NCI-H1092 (cell line): Measurements from ENCODE around the gene FSTL4.
"Not testable (repeated sequence)": the region's sequence is repeated elsewhere in the genome, so short reads cannot be mapped to it uniquely, and the experiment has no call there.

Experiments used
- DNase-seq: peaks from one replicate; lab custom pipeline; 2025; lab: John Stamatoyannopoulos, UW

FSTL4 gene

GRCh38 chr5:133403741-133404364 is 208.5 kb downstream of the FSTL4 start:
- no peak for DNase-seq

GRCh38 chr5:133402775-133403174 is 209.6 kb downstream of the FSTL4 start:
- no peak for DNase-seq

DNA sequence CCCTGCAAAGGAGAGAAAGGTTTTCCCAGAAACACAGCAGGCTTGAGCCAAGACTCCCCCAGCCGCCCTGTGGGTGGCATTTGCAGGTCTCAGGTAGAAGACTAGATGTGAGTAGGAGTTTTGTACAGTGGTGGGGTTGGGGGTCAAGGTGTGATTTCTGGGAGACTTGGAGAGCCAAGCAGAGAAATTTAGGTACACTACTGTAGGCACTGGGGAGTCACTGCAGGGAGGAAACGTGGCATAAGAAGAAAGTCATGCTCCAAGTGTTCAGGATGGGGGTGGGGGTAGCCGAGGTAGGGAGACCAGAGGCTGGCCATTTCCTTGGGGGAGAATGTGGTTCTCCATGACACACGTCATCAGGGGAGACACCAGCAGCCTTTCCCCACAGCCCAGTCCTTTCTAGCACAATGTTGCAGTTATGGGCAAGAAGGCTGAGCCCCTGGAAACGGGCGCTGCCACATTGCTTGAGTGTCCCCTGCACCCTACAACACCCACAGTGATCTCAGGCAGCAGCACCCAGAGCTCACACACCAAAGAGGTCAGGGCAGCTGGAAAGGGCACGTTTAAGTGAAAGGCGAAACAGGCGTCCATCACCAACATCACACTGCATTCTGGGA is 210.5 kb downstream of the FSTL4 start:
- DNase-seq: no peak

GRCh38 chr5:133400831-133401351 is 211.4 kb downstream of the FSTL4 start:
- no peak for DNase-seq

DNA sequence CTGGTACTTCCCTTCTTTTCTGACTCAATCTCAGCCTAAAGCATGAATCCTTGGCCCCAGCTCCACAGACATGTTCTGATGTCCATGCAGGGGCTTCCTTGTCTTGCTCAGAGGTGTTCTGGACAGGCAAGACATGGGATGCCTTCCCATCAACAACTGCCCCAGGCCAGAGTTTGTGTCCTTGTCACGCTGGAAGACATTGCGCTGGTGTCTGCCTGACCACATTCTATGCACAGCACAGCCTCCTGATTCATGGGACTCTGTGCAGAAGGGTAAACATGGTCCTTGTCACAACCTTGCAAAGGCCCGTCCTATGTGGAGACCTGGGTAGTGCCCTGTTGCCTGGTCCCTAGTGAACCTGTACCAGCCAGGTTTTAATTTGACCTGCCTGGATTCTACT is 212.2 kb downstream of the FSTL4 start:
- no peak for DNase-seq

DNA sequence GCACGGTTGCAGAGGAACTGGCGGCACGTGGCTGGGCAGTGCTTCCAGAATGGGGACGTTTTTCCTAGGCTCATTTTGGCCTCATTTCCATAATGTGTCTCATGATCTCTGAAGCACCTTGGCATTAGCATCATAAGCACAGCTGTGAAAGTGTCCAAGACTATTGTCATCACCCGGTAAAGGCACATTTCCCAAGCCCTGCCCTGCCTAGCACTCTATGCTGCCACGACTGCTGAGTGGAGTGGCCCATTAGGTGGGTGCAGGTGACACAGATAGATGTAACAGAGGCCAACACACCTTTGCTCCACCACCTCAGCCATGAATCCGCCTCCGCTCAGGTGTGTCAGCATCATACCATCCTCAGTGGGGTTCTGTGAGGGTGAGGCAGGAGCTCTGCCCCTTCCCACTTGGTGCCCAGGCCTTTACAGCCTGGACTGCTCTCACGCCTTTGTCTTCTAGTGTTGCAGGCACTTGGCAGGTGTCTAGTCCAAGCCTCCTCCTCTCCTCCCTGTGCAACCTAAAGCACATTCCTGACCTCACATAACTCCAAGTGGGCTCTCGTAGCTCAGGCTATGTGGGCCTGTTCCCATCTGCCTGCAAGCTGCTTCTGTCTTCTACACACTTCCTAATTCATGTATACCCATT is 213.0 kb downstream of the FSTL4 start:
- no peak for DNase-seq

GRCh38 chr5:133398646-133399101 is 213.7 kb downstream of the FSTL4 start:
- DNase-seq: no peak

DNA sequence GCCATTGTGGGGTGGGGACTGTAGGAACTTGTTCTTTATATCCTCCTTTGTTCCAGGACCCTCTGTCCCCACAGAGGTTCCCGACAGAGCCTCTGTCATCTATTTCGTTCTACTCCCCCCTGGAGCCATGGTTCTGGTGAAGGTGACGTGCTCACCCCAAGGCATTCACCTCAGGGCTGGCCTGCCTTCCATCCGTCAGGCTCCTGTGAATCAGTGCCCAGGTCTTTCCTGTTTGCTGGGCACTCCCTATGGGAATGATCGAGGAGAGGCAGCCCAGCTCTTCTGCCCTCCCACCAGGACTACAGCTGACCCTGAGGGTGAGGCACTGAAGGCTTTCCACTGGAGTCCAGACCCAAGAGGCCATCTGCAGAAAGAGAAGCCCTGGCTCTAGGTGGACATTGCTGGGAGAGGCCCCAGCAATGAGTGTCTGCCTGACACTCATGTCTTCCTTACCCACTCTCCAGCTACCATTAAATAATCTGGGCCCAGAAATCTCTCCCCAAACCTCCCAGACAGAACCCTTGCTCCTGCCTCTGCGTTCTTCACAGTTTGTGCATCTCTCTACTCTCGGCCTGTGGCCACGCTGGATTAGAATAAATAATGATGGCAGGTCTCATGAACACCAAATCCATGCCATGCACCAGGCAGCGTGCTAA is 214.2 kb downstream of the FSTL4 start:
- DNase-seq: no peak

DNA sequence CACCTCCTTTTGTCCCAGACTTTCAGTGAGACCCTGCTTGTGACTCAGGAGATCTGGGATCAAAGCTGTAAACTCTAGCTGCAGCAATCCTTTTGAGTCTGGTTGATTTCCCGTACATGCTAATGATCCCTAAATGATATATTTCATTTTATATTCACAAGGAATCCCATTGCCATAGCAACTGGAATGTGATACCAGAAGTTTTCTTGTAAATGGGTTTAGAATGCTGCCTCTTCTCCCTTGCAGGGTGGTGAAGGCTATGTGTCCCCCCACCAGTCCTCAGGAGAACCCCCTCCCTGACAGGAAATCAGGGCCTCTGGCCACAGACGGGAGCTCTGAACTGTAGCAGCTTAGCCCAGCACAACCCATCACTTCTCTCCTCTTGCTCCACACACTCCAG is 215.0 kb downstream of the FSTL4 start:
- no peak for DNase-seq

- no peak for DNase-seq
These were observed 215.5 kb downstream of the FSTL4 start for GRCh38 chr5:133396814-133397213.

GRCh38 chr5:133396187-133396741 is 216.1 kb downstream of the FSTL4 start:
- DNase-seq: no peak

DNA sequence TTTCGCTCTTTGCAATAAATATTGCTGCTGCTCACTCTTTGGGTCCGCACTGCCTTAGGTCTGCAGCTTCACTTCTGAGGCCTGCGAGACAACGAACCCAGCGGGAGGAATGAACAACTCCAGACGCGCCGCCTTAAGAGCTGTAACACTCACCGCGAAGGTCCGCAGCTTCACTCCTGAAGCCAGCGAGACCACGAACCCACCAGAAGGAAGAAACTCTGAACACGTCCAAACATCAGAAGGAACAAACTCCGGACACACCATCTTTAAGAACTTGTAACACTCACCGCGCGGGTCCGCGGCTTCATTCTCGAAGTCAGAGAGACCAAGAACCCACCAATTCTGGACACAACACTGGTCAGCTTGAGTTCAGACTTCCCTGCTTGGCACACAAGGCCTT is 217.1 kb downstream of the FSTL4 start:
- DNase-seq: not testable (repeated sequence)

DNA sequence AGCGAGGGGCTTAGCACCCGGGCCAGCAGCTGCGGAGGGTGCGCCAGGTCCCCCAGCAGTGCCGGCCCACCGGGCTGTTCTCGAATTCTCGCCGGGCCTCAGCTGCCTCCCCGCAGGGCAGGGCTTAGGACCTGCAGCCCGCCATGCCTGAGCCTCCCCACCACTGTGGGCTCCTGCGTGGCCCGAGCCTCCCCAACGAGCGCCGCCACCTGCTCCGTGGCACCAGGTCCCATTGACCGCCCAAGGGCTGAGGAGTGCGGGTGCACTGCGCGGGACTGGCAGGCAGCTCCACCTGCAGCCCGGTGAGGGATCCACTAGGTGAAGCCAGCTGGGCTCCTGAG is 217.9 kb downstream of the FSTL4 start:
- not testable (repeated sequence) for DNase-seq

- DNase-seq: no peak
These were observed 218.4 kb downstream of the FSTL4 start for GRCh38 chr5:133393776-133394476.

GRCh38 chr5:133392448-133392847 is 219.9 kb downstream of the FSTL4 start:
- no peak for DNase-seq

DNA sequence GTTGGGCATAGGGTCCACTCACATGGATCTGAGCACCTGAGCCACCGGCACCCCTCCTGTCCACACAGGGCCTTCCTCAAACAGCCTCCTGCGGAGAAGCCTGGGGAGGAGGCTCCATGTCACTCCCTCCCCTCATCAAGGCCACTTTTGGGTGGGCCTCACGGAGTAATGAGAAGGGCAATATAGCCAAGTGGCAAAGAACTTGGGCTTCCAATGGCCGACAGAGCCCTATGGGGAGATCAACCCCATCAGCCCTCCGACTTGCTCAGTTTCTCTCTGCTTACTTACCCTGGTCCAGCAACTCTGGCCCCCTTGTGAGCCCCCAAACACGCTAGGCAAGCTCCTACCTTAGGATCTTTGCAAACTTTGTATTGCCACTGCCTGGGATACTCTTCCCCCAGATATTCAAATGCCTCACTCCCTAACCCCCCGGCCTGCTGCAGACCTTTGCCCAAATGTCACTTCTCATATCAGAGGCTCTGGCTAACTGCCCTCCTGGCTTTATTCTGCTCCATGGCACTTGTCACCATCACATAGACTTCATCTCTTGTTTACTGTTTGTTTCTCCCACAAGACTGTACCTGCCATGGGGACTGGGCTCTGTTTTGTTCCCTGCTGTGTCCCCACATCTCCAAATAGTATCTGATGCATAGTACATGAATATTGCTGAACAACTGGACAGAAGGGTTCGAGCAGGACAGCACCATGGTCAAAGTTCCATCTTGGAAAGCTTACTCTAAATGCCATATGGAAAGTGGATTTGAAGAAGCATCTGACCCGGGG is 220.8 kb downstream of the FSTL4 start:
- DNase-seq: no peak

DNA sequence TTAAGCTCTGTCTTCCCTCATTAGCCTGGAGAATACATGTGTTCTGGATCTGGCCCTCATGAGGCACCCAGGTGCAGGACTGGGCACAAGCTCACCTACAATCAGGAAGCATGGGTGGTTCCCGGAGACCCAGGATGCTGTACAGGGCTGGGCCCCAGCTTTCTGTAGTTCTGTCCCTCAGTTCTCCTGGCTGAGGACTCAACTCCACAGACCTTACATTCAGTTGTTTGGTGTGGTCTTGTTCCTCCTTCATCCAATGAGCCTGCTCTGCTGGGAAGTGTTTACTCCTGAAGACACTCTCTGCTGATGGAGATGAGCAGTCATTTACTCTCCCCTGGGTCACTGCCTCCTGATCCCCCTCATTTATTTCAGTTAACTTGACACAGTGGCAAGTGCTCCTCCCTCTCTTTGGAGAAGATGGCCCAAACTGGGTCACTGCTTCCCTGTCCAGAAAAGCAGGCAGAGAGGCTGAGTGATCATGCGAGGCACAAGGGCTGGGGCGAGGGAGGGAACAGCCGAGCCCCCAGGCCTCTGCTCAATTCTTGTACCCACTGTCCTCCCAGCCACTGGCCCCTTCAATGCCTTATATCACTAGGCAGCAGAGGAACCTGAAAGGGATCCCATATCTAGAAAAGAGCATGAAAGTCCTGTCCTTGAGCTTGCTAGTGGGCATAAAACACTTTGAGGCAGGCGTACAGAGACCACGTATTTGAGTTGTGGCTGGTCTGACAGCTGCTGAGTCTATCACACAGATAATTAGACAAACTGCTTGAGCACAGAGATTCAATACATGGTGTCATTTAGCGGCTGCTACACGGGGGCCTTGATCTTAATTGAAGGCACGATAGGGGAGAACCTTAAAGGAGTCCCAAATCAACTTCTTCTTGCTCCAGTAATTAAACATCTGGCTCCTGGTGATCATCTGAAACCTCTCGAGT is 221.7 kb downstream of the FSTL4 start:
- DNase-seq: no peak

DNA sequence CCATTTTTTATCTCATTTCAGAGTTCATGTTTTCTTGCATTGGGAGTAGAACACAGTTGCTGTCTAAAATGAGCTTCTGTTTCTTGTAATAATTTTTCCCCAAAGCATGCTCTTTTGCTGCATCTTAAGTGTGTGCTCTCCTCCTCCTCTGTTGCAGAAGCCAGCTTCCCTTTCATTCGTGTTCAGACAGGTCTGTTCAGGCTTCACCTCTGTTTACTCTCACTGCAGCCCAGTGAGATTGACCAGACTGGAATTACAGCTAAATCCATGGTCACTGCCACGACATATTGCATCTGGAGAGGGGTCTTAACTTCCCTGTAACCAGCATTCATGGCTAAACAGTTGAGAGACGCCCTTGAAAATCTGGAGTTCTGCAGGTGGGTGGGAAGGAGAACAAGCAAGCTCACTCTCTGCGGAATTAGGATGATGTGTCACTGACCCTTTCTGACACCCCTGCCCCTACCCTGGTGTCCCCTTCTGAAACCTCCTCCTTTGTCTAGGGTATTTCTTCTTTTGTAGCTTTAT is 223.2 kb downstream of the FSTL4 start:
- no peak for DNase-seq

DNA sequence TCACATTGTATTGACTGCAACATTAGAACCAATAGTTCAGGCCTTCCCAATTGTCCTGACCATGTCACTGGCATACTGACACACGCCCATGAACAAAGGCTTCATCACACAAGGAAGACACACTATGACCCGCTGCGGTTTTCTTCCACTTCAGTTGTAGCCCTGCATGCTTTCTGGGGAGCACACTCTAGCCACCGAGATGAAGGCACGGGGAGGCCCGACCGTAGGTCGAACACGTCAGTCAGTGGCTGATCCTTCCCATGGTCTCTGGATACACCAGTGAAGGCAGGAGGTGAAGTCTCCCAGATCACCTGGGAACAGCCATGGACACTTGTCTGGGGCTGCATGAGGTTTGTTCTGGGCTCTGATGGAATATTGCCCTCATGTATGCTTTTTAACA is 224.7 kb downstream of the FSTL4 start:
- DNase-seq: no peak

DNA sequence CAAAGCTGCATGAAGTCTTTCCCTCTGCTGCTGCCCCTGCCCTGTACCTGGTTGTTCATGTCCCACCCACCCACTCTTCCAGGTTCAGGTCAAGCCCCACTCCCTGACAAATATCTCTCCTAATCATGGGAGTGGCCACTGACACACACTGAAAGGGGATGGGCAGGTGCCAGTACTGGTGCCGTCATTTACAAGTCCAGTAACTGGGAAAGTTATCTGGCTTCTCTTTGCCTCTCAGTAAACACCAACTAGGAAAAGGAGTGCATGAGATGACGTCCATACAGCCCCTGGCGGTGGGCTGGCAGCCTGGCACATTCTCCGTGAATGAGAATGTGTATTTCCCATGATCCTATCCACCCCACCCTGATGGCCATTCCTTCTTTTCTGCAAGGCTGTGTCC is 225.2 kb downstream of the FSTL4 start:
- no peak for DNase-seq
